K562 (cell line): ENCODE data around the gene ALDH3B2. TPM values are rescaled to one million over a fixed set of nuclear protein-coding genes. Genes with fewer than 3 reads are reported as not detected.

Experiments used
- ARNT ChIP-seq, 2 experiments: fragments of 450-650 bp; IDR thresholded peaks; 2 replicates each; pipeline ENCODE4 v1.6.1; 2016; ENCODE audit warnings: mild to moderate bottlenecking in 1 of 2
- CREB1 ChIP-seq, 2 experiments: sonication (generic) in 1 of 2; formaldehyde crosslinking in 1 of 2; IDR thresholded peaks; 2 replicates each; pipeline versions ENCODE4 v1.6.1 to v1.8.0; 2012 to 2022; ENCODE audit warnings: inconsistent platforms in 1 of 2, mild to moderate bottlenecking in 1 of 2, missing genetic modification reagents in 1 of 2, moderate library complexity in 1 of 2
- DNMT1 ChIP-seq: fragments of 450-650 bp; IDR thresholded peaks from 2 replicates; pipeline ENCODE4 v1.6.1; 2016; ENCODE audit warnings: antibody characterized with exemption, mild to moderate bottlenecking
- E2F5 ChIP-seq: sonication (generic); formaldehyde crosslinking; IDR thresholded peaks from 2 replicates; pipeline ENCODE4 v1.8.0; 2022; ENCODE audit warnings: mild to moderate bottlenecking, missing genetic modification reagents
- HDAC3 ChIP-seq: fragments of 450-650 bp; IDR thresholded peaks from 2 replicates; pipeline ENCODE4 v1.6.1; 2018; ENCODE audit warnings: borderline replicate concordance, mild to moderate bottlenecking, moderate library complexity; ENCODE audit not compliant: partially characterized antibody
- HDAC6 ChIP-seq: IDR thresholded peaks from 2 replicates; pipeline ENCODE4 v1.6.1; 2012; ENCODE audit warnings: low read depth, mild to moderate bottlenecking, control low read depth, inconsistent platforms, low read length, moderate library complexity
- HIVEP1 ChIP-seq: fragments of 250-450 bp; sonication (Bioruptor Pico); IDR thresholded peaks from 2 replicates; pipeline ENCODE4 v1.4.0; 2020; ENCODE audit warnings: mild to moderate bottlenecking
- HMG20B ChIP-seq: fragments of 250-450 bp; sonication (Bioruptor Pico); IDR thresholded peaks from 2 replicates; pipeline ENCODE4 v1.5.0; 2021; ENCODE audit warnings: mild to moderate bottlenecking
- NFIC ChIP-seq: fragments of 450-650 bp; IDR thresholded peaks from 2 replicates; pipeline ENCODE4 v1.6.1; 2017; ENCODE audit warnings: mild to moderate bottlenecking, inconsistent platforms
- NFIX ChIP-seq: fragments of 250-450 bp; sonication (Bioruptor Pico); IDR thresholded peaks from 2 replicates; pipeline ENCODE4 v1.4.0; 2020; ENCODE audit warnings: low read depth, mild to moderate bottlenecking, moderate library complexity
- PHF20 ChIP-seq: fragments of 450-650 bp; IDR thresholded peaks from 2 replicates; pipeline ENCODE4 v1.6.1; 2018; ENCODE audit not compliant: partially characterized antibody
- PHF21A ChIP-seq: fragments of 450-650 bp; IDR thresholded peaks from 2 replicates; pipeline ENCODE4 v1.6.1; 2017; ENCODE audit warnings: low read depth, borderline replicate concordance
- POLR2H ChIP-seq: IDR thresholded peaks from 2 replicates; pipeline ENCODE4 v1.6.1; 2016; ENCODE audit warnings: missing genetic modification characterization, low read depth, mild to moderate bottlenecking, control low read depth, missing compliant biosample characterization, moderate library complexity
- RBM25 ChIP-seq: fragments of 200-400 bp; formaldehyde crosslinking; IDR thresholded peaks from 2 replicates; pipeline ENCODE4 v1.6.1; 2018; ENCODE audit warnings: low read length, low read depth, moderate library complexity; ENCODE audit not compliant: severe bottlenecking
- RBM34 ChIP-seq: fragments of 200-400 bp; formaldehyde crosslinking; IDR thresholded peaks from 2 replicates; pipeline ENCODE4 v1.6.1; 2018; ENCODE audit warnings: low read length, borderline replicate concordance; ENCODE audit not compliant: insufficient read depth
- SIX5 ChIP-seq, 2 experiments: IDR thresholded peaks; 2 replicates each; pipeline ENCODE4 v1.6.1; 2011; ENCODE audit warnings: low read length in 2 of 2, borderline replicate concordance in 1 of 2, low read depth in 1 of 2, mild to moderate bottlenecking in 1 of 2, moderate library complexity in 1 of 2; ENCODE audit not compliant: insufficient read depth in 1 of 2
- SPI1 ChIP-seq: IDR thresholded peaks from 2 replicates; pipeline ENCODE4 v1.6.1; 2011; ENCODE audit warnings: low read depth, low read length, control low read depth, borderline replicate concordance
- SRF ChIP-seq, 2 experiments: fragments of 250-450, 450-650 bp in 1 of 2; sonication (Bioruptor Pico) in 1 of 2; sonication (generic) in 1 of 2; formaldehyde crosslinking; IDR thresholded peaks; 2 replicates each; pipeline versions ENCODE4 v1.5.0 to v1.5.1; 2020 to 2022; ENCODE audit warnings: mild to moderate bottlenecking in 1 of 2, missing genetic modification reagents in 1 of 2
- ZNF165 ChIP-seq: fragments of 250-450 bp; sonication (Bioruptor Pico); IDR thresholded peaks from 2 replicates; pipeline ENCODE4 v1.4.0; 2020; ENCODE audit warnings: borderline replicate concordance
- ZNF24 ChIP-seq: fragments of 450-650 bp; IDR thresholded peaks from 2 replicates; pipeline ENCODE4 v1.6.1; 2016
- ZNF311 ChIP-seq: fragments of 250-450 bp; sonication (Bioruptor Pico); IDR thresholded peaks from 2 replicates; pipeline ENCODE4 v1.4.0; 2020; ENCODE audit warnings: mild to moderate bottlenecking, moderate library complexity
- ZNF316 ChIP-seq: fragments of 450-650 bp; IDR thresholded peaks from 2 replicates; pipeline ENCODE4 v1.6.1; 2016
- ZNF644 ChIP-seq: fragments of 200-800 bp; sonication (Bioruptor generic); IDR thresholded peaks from 2 replicates; pipeline ENCODE4 v1.6.1; 2016; ENCODE audit warnings: low read depth, missing genetic modification characterization, missing compliant biosample characterization
- polyA plus RNA-seq, 8 experiments: library from polyadenylated mRNA; depleted of rRNA in 4 of 8; stranded (reverse) in 5 of 8; unstranded in 3 of 8; fragments of >200 nt; fragmentation: Nextera tagmentation in 2 of 8; fragmentation: Illumina TruSeq in 1 of 8; extraction: Ambion mirVana in 2 of 8; extraction: Trizol in 1 of 8; gene quantifications; 2 replicates each; pipeline versions ENCODE4 v1.2.1 to v1.2.3, GENCODE V29; 2011 to 2014; ENCODE audit warnings: inconsistent platforms in 1 of 8, missing spikeins in 1 of 8
- total RNA-seq, 7 experiments: library from RNA; depleted of rRNA in 6 of 7; stranded (reverse); fragments of >200 nt in 6 of 7; fragmentation: Illumina TruSeq in 2 of 7; extraction: Trizol in 2 of 7; gene quantifications; 2 replicates each; pipeline versions ENCODE4 v1.2.1 to v1.2.3, GENCODE V29; 2011 to 2021; ENCODE audit warnings: low replicate concordance in 1 of 7
- TF ChIP-seq, protein P1 (sequence below): fragments of 250-450 bp; sonication (Bioruptor Pico); IDR thresholded peaks from 2 replicates; pipeline ENCODE4 v1.8.0; 2021; ENCODE audit warnings: borderline replicate concordance, mild to moderate bottlenecking, moderate library complexity; ENCODE audit not compliant: poor library complexity, severe bottlenecking
- TF ChIP-seq, protein P2 (sequence below): fragments of 250-450 bp; sonication (Bioruptor Pico); IDR thresholded peaks from 2 replicates; pipeline ENCODE4 v1.8.0; 2021; ENCODE audit warnings: moderate library complexity, mild to moderate bottlenecking, inconsistent platforms
- TF ChIP-seq, protein P3 (sequence below): fragments of 250-450 bp; sonication (Bioruptor Pico); IDR thresholded peaks from 2 replicates; pipeline ENCODE4 v1.5.0; 2021; ENCODE audit warnings: mild to moderate bottlenecking, borderline replicate concordance

ALDH3B2 gene
- total and polyA plus RNA-seq, 9 of the 15 experiments (the other 6 are each of a cell fraction or from before 2014, with no cell fraction given): not detected

- TF ChIP-seq ZNF165 (CRISPR knock-in tag) (no peak), HDAC3 (no peak), NFIX (no peak), POLR2H (tag) (no peak), HMG20B (CRISPR knock-in tag) (no peak), HIVEP1 (CRISPR knock-in tag) (no peak), SRF (CRISPR knock-in tag; IDR thresholded peaks at IDR 0.05) (no peak), ARNT (IDR thresholded peaks at IDR 0.05) (no peak), ZNF24 (no peak), SPI1 (no peak), ZNF316 (no peak), RBM34 (no peak), RBM25 (peak; percentile 44), NFIC (no peak), DNMT1 (no peak), E2F5 (no peak), HDAC6 (no peak), PHF21A (no peak), ZNF644 (tag) (no peak), PHF20 (no peak), CREB1 (IDR thresholded peaks at IDR 0.05) (no peak), CREB1 (CRISPR knock-in tag; IDR thresholded peaks at IDR 0.05) (no peak), SIX5 (IDR thresholded peaks at IDR 0.05; ENCODE audit: borderline replicate concordance in 1 of 2, insufficient read depth in 1 of 2, low read depth in 1 of 2, low read length in 2 of 2) (no peak), ZNF311 (no peak)
- TF ChIP-seq, protein P1, sequence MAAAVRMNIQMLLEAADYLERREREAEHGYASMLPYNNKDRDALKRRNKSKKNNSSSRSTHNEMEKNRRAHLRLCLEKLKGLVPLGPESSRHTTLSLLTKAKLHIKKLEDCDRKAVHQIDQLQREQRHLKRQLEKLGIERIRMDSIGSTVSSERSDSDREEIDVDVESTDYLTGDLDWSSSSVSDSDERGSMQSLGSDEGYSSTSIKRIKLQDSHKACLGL (CRISPR knock-in tag): no peak
- TF ChIP-seq, protein P2, sequence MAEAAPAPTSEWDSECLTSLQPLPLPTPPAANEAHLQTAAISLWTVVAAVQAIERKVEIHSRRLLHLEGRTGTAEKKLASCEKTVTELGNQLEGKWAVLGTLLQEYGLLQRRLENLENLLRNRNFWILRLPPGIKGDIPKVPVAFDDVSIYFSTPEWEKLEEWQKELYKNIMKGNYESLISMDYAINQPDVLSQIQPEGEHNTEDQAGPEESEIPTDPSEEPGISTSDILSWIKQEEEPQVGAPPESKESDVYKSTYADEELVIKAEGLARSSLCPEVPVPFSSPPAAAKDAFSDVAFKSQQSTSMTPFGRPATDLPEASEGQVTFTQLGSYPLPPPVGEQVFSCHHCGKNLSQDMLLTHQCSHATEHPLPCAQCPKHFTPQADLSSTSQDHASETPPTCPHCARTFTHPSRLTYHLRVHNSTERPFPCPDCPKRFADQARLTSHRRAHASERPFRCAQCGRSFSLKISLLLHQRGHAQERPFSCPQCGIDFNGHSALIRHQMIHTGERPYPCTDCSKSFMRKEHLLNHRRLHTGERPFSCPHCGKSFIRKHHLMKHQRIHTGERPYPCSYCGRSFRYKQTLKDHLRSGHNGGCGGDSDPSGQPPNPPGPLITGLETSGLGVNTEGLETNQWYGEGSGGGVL (CRISPR knock-in tag): no peak
- TF ChIP-seq, protein P3, sequence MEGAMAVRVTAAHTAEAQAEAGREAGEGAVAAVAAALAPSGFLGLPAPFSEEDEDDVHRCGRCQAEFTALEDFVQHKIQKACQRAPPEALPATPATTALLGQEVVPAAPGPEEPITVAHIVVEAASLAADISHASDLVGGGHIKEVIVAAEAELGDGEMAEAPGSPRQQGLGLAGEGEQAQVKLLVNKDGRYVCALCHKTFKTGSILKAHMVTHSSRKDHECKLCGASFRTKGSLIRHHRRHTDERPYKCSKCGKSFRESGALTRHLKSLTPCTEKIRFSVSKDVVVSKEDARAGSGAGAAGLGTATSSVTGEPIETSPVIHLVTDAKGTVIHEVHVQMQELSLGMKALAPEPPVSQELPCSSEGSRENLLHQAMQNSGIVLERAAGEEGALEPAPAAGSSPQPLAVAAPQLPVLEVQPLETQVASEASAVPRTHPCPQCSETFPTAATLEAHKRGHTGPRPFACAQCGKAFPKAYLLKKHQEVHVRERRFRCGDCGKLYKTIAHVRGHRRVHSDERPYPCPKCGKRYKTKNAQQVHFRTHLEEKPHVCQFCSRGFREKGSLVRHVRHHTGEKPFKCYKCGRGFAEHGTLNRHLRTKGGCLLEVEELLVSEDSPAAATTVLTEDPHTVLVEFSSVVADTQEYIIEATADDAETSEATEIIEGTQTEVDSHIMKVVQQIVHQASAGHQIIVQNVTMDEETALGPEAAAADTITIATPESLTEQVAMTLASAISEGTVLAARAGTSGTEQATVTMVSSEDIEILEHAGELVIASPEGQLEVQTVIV (CRISPR knock-in tag): no peak
These were observed 43.5 kb downstream of the ALDH3B2 start (continued) for GRCh38 chr11:67630943-67631331.
